ENCODE results near the gene SPOCK1.

- no peak for TF ChIP-seq POLR2A (IDR thresholded peaks at IDR 0.05; ENCODE audit: low read depth, low read length)
- TF ChIP-seq, protein P1, sequence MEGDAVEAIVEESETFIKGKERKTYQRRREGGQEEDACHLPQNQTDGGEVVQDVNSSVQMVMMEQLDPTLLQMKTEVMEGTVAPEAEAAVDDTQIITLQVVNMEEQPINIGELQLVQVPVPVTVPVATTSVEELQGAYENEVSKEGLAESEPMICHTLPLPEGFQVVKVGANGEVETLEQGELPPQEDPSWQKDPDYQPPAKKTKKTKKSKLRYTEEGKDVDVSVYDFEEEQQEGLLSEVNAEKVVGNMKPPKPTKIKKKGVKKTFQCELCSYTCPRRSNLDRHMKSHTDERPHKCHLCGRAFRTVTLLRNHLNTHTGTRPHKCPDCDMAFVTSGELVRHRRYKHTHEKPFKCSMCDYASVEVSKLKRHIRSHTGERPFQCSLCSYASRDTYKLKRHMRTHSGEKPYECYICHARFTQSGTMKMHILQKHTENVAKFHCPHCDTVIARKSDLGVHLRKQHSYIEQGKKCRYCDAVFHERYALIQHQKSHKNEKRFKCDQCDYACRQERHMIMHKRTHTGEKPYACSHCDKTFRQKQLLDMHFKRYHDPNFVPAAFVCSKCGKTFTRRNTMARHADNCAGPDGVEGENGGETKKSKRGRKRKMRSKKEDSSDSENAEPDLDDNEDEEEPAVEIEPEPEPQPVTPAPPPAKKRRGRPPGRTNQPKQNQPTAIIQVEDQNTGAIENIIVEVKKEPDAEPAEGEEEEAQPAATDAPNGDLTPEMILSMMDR (conservative IDR thresholded peaks at IDR 0.05; ENCODE audit: low read depth, low read length) = no peak
- TF ChIP-seq CEBPB (IDR thresholded peaks at IDR 0.05; ENCODE audit: low read depth, low read length) = no peak
- no peak for TF ChIP-seq USF2 (IDR thresholded peaks at IDR 0.05; ENCODE audit: low read depth, low read length)
- no peak for TF ChIP-seq RFX5 (IDR thresholded peaks at IDR 0.05; ENCODE audit: low read depth, low read length)
- TF ChIP-seq RAD21 (IDR thresholded peaks at IDR 0.05; ENCODE audit: low read length) = no peak
- no peak for TF ChIP-seq SMC3 (IDR thresholded peaks at IDR 0.05; ENCODE audit: low read depth, low read length)
- TF ChIP-seq MAFK (IDR thresholded peaks at IDR 0.05; ENCODE audit: low read depth, low read length) = no peak
- TF ChIP-seq RCOR1 (IDR thresholded peaks at IDR 0.05; ENCODE audit: insufficient replicate concordance, low read length) = no peak
- no peak for TF ChIP-seq MAZ (IDR thresholded peaks at IDR 0.05; ENCODE audit: borderline replicate concordance, low read depth, low read length)
- TF ChIP-seq BHLHE40 (IDR thresholded peaks at IDR 0.05; ENCODE audit: low read depth, low read length) = no peak
- no peak for TF ChIP-seq NFE2L2 (IDR thresholded peaks at IDR 0.05; ENCODE audit: low read depth, low read length)
- TF ChIP-seq, protein P2, sequence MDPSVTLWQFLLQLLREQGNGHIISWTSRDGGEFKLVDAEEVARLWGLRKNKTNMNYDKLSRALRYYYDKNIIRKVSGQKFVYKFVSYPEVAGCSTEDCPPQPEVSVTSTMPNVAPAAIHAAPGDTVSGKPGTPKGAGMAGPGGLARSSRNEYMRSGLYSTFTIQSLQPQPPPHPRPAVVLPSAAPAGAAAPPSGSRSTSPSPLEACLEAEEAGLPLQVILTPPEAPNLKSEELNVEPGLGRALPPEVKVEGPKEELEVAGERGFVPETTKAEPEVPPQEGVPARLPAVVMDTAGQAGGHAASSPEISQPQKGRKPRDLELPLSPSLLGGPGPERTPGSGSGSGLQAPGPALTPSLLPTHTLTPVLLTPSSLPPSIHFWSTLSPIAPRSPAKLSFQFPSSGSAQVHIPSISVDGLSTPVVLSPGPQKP (IDR thresholded peaks at IDR 0.05; ENCODE audit: borderline replicate concordance, low read depth, low read length) = no peak
- no peak for TF ChIP-seq FOS (IDR thresholded peaks at IDR 0.05; ENCODE audit: low read depth, low read length)
These were observed 182.8 kb downstream of the SPOCK1 start for GRCh38 chr5:137316346-137316736.

All from IMR-90 (cell line).